H9 (cell line): Measurements from ENCODE around the gene EIF3B. TPM values are rescaled to one million over a fixed set of nuclear protein-coding genes. Genes with fewer than 3 reads are reported as not detected.

Source experiments
- DNase-seq: peaks from one replicate; pipeline ENCODE4 v3.0.0-alpha.2; 2017
- H2AFZ ChIP-seq: one replicate; pipeline ENCODE4 v1.6.1; 2013; ENCODE audit warnings: mild to moderate bottlenecking, low read length, control low read depth, moderate library complexity
- H2AK5ac ChIP-seq: 2 replicates; pipeline ENCODE4 v1.6.1; 2013; ENCODE audit warnings: low read length, control low read depth, mixed read lengths; ENCODE audit not compliant: insufficient read length
- H2BK120ac ChIP-seq: one replicate; pipeline ENCODE4 v1.6.1; 2013; ENCODE audit warnings: low read depth, mild to moderate bottlenecking, low read length, control low read depth, inconsistent platforms; ENCODE audit not compliant: poor library complexity, severe bottlenecking
- H2BK12ac ChIP-seq: 2 replicates; pipeline ENCODE4 v1.6.1; 2013; ENCODE audit warnings: low read length, control low read depth, mixed read lengths, low read depth; ENCODE audit not compliant: insufficient read length
- H2BK15ac ChIP-seq: 2 replicates; pipeline ENCODE4 v1.6.1; 2013; ENCODE audit warnings: low read depth, low read length, control low read depth
- H2BK20ac ChIP-seq: one replicate; pipeline ENCODE4 v1.6.1; 2013; ENCODE audit warnings: low read depth, mild to moderate bottlenecking, low read length, control low read depth, inconsistent platforms; ENCODE audit not compliant: poor library complexity, severe bottlenecking
- H2BK5ac ChIP-seq: 2 replicates; pipeline ENCODE4 v1.6.1; 2013; ENCODE audit warnings: low read length, control low read depth, mixed read lengths; ENCODE audit not compliant: insufficient read length
- H3K14ac ChIP-seq: 2 replicates; pipeline ENCODE4 v1.6.1; 2013; ENCODE audit warnings: low read length, control low read depth; ENCODE audit not compliant: insufficient read depth
- H3K18ac ChIP-seq: 2 replicates; pipeline ENCODE4 v1.6.1; 2013; ENCODE audit warnings: low read depth, mild to moderate bottlenecking, mixed read lengths, low read length, control low read depth; ENCODE audit not compliant: insufficient read length
- H3K23ac ChIP-seq: 2 replicates; pipeline ENCODE4 v1.6.1; 2013; ENCODE audit warnings: low read length, control low read depth, mixed read lengths, low read depth; ENCODE audit not compliant: insufficient read length
- H3K23me2 ChIP-seq: 2 replicates; pipeline ENCODE4 v1.6.1; 2013; ENCODE audit warnings: low read depth, mild to moderate bottlenecking, mixed read lengths, low read length, control low read depth; ENCODE audit not compliant: insufficient read length, poor library complexity, severe bottlenecking
- H3K27ac ChIP-seq: 2 replicates; pipeline ENCODE4 v1.5.1; 2013; ENCODE audit warnings: low read length, control low read depth, mixed read lengths, low read depth; ENCODE audit not compliant: insufficient read length
- H3K27me3 ChIP-seq: 2 replicates; pipeline ENCODE4 v1.6.1; 2013; ENCODE audit warnings: low read length, control low read depth, inconsistent platforms; ENCODE audit not compliant: insufficient read depth
- H3K4ac ChIP-seq: 2 replicates; pipeline ENCODE4 v1.6.1; 2013; ENCODE audit warnings: low read depth, mild to moderate bottlenecking, control low read depth, inconsistent platforms, low read length, moderate library complexity
- H3K4me1 ChIP-seq: 2 replicates; pipeline ENCODE4 v1.6.1; 2013; ENCODE audit warnings: low read length, control low read depth, inconsistent platforms; ENCODE audit not compliant: insufficient read depth
- H3K4me2 ChIP-seq: 2 replicates; pipeline ENCODE4 v1.6.1; 2013; ENCODE audit warnings: low read length, control low read depth, mixed read lengths; ENCODE audit not compliant: insufficient read length, insufficient read depth
- H3K56ac ChIP-seq: 2 replicates; pipeline ENCODE4 v1.6.1; 2013; ENCODE audit warnings: low read depth, mild to moderate bottlenecking, mixed read lengths, low read length, control low read depth; ENCODE audit not compliant: insufficient read length
- H3K79me1 ChIP-seq: 2 replicates; pipeline ENCODE4 v1.6.1; 2013; ENCODE audit warnings: low read depth, mild to moderate bottlenecking, moderate library complexity, low read length, control low read depth, inconsistent platforms; ENCODE audit not compliant: insufficient read depth, poor library complexity, severe bottlenecking
- H3K79me2 ChIP-seq: 2 replicates; pipeline ENCODE4 v1.6.1; 2013; ENCODE audit warnings: low read length, control low read depth, inconsistent platforms; ENCODE audit not compliant: insufficient read depth
- H3K9ac ChIP-seq: 2 replicates; pipeline ENCODE4 v1.6.1; 2013; ENCODE audit warnings: low read length, control low read depth, mixed read lengths; ENCODE audit not compliant: insufficient read length; ENCODE audit errors: extremely low read depth
- H3K9me3 ChIP-seq: one replicate; pipeline ENCODE4 v1.6.1; 2013; ENCODE audit warnings: low read depth, low read length, inconsistent platforms; ENCODE audit not compliant: control insufficient read depth
- H3T11ph ChIP-seq: one replicate; pipeline ENCODE4 v1.6.1; 2013; ENCODE audit warnings: mild to moderate bottlenecking, low read length, control low read depth, inconsistent platforms
- H4K20me1 ChIP-seq: one replicate; pipeline ENCODE4 v1.6.1; 2013; ENCODE audit not compliant: control insufficient read depth, insufficient read length, insufficient read depth
- H4K5ac ChIP-seq: 2 replicates; pipeline ENCODE4 v1.6.1; 2013; ENCODE audit warnings: low read depth, mild to moderate bottlenecking, mixed read lengths, low read length, control low read depth; ENCODE audit not compliant: insufficient read length
- H4K8ac ChIP-seq: replicated peaks from 2 replicates; pipeline ENCODE4 v1.6.1; 2013; ENCODE audit warnings: low read length, control low read depth, mixed read lengths, low read depth; ENCODE audit not compliant: insufficient read length
- H4K91ac ChIP-seq: 2 replicates; pipeline ENCODE4 v1.6.1; 2013; ENCODE audit warnings: low read depth, mild to moderate bottlenecking, moderate library complexity, mixed read lengths, low read length, control low read depth; ENCODE audit not compliant: insufficient read length
- H3K27ac Mint-ChIP-seq, 3 experiments: 2 replicates in 2 of 3; 3 replicates in 1 of 3; pipeline ENCODE4 v1.8.0; 2020 to 2021; ENCODE audit warnings: mixed read lengths in 3 of 3, mild to moderate bottlenecking in 1 of 3, moderate library complexity in 1 of 3
- H3K27me3 Mint-ChIP-seq: 2 replicates; pipeline ENCODE4 v1.8.0; 2021; ENCODE audit warnings: low read depth, mild to moderate bottlenecking, moderate library complexity, mixed read lengths
- H3K36me3 Mint-ChIP-seq, 3 experiments: 2 replicates in 2 of 3; 3 replicates in 1 of 3; pipeline ENCODE4 v1.8.0; 2020 to 2021; ENCODE audit warnings: low read depth in 3 of 3, mixed read lengths in 3 of 3; ENCODE audit not compliant: insufficient read depth in 1 of 3
- H3K4me1 Mint-ChIP-seq, 2 experiments: 2 replicates each; pipeline ENCODE4 v1.8.0; 2020; ENCODE audit warnings: mixed read lengths in 2 of 2
- H3K4me3 Mint-ChIP-seq, 2 experiments: 2 replicates in 1 of 2; 3 replicates in 1 of 2; pipeline ENCODE4 v1.8.0; 2020 to 2021; ENCODE audit warnings: mild to moderate bottlenecking in 2 of 2, mixed read lengths in 2 of 2, moderate library complexity in 1 of 2
- H3K9me3 Mint-ChIP-seq, 2 experiments: 2 replicates in 1 of 2; 3 replicates in 1 of 2; pipeline ENCODE4 v1.8.0; 2020; ENCODE audit warnings: mild to moderate bottlenecking in 2 of 2, mixed read lengths in 2 of 2, moderate library complexity in 1 of 2
- WGBS: extraction: QIAGEN DNeasy Blood & Tissue Kit; methylation state at CpG from one replicate; pipeline ENCODE4 v1.1.7; 2013; ENCODE audit warnings: missing lambda C conversion rate, low lambda C conversion rate, mixed read lengths; ENCODE audit not compliant: insufficient read length; ENCODE audit errors: extremely low coverage; 5-methylcytosine and 5-hydroxymethylcytosine counted together
- total RNA-seq: library from RNA; stranded (reverse); gene quantifications from 2 replicates; pipeline ENCODE4 v1.2.1, GENCODE V29; 2021
- TF ChIP-seq, protein P1 (sequence below): fragments of 200-600 bp; sonication (generic); conservative IDR thresholded peaks from 3 replicates; pipeline ENCODE4 v1.8.0; 2021; ENCODE audit warnings: antibody characterized with exemption, mild to moderate bottlenecking

Gene EIF3B
- total RNA-seq, 1 experiment from 2014 or later: 337 TPM

DNA sequence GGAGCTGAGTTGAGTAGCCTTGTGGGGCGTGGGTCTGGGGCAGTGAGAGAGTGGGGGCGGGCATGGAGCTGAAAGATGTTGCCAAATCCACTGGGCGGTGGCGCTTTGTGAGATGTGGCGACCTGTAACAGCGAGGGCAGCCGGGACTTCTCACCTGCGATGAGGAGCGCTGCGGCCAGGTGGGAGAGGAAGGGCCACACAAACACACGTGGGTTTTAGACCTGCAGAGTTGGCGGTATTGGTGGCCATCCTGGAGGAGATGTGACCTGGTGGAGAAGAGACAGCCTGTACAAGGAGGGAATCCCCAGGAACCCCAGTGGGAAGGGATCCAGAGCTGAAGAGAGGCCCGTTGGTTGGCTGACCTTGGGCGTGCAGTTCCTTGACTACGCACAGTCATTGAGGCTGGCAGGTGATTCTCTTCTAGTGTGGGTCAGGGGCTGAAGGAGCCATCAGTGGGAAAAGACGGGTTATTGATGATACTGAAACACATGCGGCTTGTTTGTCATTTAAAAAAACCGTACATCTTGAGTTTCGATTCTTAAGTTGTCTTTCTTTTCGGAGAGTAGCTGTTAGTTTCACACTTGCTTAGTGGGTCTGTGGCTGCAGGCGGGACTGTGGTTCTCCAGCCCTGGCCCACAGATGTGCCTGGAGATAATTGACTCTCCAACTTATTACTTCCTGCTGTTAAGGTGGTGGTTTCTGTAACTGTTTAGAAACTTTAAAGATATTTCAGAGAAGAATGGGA is 51.1 kb downstream of the EIF3B start:
- H2BK120ac ChIP-seq: no peak overlapping the region
- no peaks in the 10 kb centered on the region for H3K9me3 ChIP-seq
- no peak overlapping the region for H3K18ac ChIP-seq
- no peak overlapping the region for H4K8ac ChIP-seq
- H3K9ac ChIP-seq: no peak overlapping the region
- H3K4me1 ChIP-seq: no peaks in the 10 kb centered on the region
- peaks cover 2% of the 10 kb centered on the region; the same call in 1 of the 2 replicates for H3K79me2 ChIP-seq
- no peak overlapping the region for H2BK12ac ChIP-seq
- peaks cover 11% of the 10 kb centered on the region for H3K23me2 ChIP-seq
- no peaks in the 10 kb centered on the region; a peak in 3 of 7 replicates for H3K36me3 Mint-ChIP-seq
- H3K4me1 Mint-ChIP-seq: peaks cover 39 to 46% of the 10 kb centered on the region in 2 experiments
- peaks cover 1% of the 10 kb centered on the region; the same call in 1 of the 2 replicates for H3K27me3 Mint-ChIP-seq
- H3K4me2 ChIP-seq: no peak overlapping the region
- no peak for DNase-seq
- no peak overlapping the region for H3T11ph ChIP-seq
- H4K5ac ChIP-seq: no peak overlapping the region
- no peak overlapping the region for H3K14ac ChIP-seq
- H2AFZ ChIP-seq: no peak overlapping the region
- H2BK15ac ChIP-seq: no peak overlapping the region
- TF ChIP-seq, protein P1, sequence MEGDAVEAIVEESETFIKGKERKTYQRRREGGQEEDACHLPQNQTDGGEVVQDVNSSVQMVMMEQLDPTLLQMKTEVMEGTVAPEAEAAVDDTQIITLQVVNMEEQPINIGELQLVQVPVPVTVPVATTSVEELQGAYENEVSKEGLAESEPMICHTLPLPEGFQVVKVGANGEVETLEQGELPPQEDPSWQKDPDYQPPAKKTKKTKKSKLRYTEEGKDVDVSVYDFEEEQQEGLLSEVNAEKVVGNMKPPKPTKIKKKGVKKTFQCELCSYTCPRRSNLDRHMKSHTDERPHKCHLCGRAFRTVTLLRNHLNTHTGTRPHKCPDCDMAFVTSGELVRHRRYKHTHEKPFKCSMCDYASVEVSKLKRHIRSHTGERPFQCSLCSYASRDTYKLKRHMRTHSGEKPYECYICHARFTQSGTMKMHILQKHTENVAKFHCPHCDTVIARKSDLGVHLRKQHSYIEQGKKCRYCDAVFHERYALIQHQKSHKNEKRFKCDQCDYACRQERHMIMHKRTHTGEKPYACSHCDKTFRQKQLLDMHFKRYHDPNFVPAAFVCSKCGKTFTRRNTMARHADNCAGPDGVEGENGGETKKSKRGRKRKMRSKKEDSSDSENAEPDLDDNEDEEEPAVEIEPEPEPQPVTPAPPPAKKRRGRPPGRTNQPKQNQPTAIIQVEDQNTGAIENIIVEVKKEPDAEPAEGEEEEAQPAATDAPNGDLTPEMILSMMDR: no peak
- H4K20me1 ChIP-seq: no peaks in the 10 kb centered on the region
- no peak overlapping the region for H2BK20ac ChIP-seq
- H3K4ac ChIP-seq: no peak overlapping the region
- H3K27ac Mint-ChIP-seq: peak overlapping the region in 2 of 3 experiments; percentile 9 to 53; a peak in 2 of 7 replicates
- no peaks in the 10 kb centered on the region; a peak in 1 of 5 replicates for H3K9me3 Mint-ChIP-seq
- peaks cover 6% of the 10 kb centered on the region for H3K79me1 ChIP-seq
- H3K4me3 Mint-ChIP-seq: peak overlapping the region; percentile 4 to 8; a peak in 1 of 5 replicates
- no peak overlapping the region for H3K23ac ChIP-seq
- no peak overlapping the region for H3K56ac ChIP-seq
- no peaks in the 10 kb centered on the region for H3K27me3 ChIP-seq
- H3K27ac ChIP-seq: no peak overlapping the region
- no peak overlapping the region for H2BK5ac ChIP-seq
- H4K91ac ChIP-seq: no peak overlapping the region
- no CpG with 5 or more reads among the region's 21 CpGs for WGBS
- H2AK5ac ChIP-seq: no peak overlapping the region
